OCI-LY7 (cell line): Measurements from ENCODE around the gene SUFU.

ENCODE experiments used
- EZH2phosphoT487 ChIP-seq: fragments of 200-600 bp; sonication (generic); IDR thresholded peaks from 2 replicates; pipeline ENCODE4 v1.6.1; 2018; ENCODE audit warnings: low read depth, borderline replicate concordance, mild to moderate bottlenecking, mixed run types, antibody characterized with exemption, low read length, moderate library complexity, mixed read lengths
- TF ChIP-seq, protein P1 (sequence below): fragments of 200-600 bp; sonication (generic); conservative IDR thresholded peaks from 2 replicates; pipeline ENCODE4 v1.5.1; 2014; ENCODE audit warnings: mild to moderate bottlenecking, antibody characterized with exemption, low read length, moderate library complexity, mixed read lengths

DNA sequence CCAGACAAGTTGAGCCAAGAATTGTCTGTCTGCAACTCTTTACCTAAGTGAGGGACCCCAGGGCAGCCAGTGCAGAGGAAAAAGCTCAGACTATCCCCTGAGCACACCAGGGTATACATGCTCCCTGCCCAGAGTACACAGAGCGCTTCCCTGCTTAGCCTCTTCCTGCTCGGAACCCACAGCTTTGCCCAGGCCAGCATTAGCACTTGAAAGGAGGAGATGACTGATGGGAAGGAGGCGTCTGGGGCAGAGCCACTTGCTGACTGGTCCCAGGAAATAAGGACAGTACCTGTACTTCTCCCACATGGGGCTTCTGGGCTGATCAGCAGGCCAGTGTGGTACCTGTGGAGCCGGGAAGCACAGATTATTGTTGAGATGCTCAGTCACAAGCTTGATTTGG, 92.1 kb downstream of the SUFU start:
- TF ChIP-seq, protein P1, sequence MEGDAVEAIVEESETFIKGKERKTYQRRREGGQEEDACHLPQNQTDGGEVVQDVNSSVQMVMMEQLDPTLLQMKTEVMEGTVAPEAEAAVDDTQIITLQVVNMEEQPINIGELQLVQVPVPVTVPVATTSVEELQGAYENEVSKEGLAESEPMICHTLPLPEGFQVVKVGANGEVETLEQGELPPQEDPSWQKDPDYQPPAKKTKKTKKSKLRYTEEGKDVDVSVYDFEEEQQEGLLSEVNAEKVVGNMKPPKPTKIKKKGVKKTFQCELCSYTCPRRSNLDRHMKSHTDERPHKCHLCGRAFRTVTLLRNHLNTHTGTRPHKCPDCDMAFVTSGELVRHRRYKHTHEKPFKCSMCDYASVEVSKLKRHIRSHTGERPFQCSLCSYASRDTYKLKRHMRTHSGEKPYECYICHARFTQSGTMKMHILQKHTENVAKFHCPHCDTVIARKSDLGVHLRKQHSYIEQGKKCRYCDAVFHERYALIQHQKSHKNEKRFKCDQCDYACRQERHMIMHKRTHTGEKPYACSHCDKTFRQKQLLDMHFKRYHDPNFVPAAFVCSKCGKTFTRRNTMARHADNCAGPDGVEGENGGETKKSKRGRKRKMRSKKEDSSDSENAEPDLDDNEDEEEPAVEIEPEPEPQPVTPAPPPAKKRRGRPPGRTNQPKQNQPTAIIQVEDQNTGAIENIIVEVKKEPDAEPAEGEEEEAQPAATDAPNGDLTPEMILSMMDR: no peak
- no peak for TF ChIP-seq EZH2phosphoT487
